Neural cell (in vitro differentiated cells): ENCODE measurements around the gene KIF14. TPM values are rescaled to one million over a fixed set of nuclear protein-coding genes. Genes with fewer than 3 reads are reported as not detected.

ENCODE experiments used
- H2AFZ ChIP-seq: fragments of 200-600, 300-800 bp; sonication (generic), shearing (Covaris generic); 2 replicates; pipeline ENCODE4 v1.6.0; 2014; ENCODE audit warnings: low read depth, mild to moderate bottlenecking, antibody characterized with exemption, low read length, moderate library complexity
- H3F3A ChIP-seq: fragments of 200-600 bp; shearing (Covaris generic); 2 replicates; pipeline ENCODE4 v1.6.1; 2016; ENCODE audit warnings: mild to moderate bottlenecking, moderate library complexity, mixed read lengths, antibody characterized with exemption, low read length; ENCODE audit not compliant: insufficient read depth, poor library complexity, severe bottlenecking
- H3K27ac ChIP-seq: fragments of 200-600, 300-800 bp; sonication (generic), shearing (Covaris generic); 2 replicates; pipeline ENCODE4 v1.5.1; 2014; ENCODE audit warnings: mild to moderate bottlenecking, low read length, moderate library complexity
- H3K27me3 ChIP-seq: fragments of 300-800, 200-600 bp; sonication (generic), shearing (Covaris generic); 2 replicates; pipeline ENCODE4 v1.6.0; 2014; ENCODE audit warnings: mild to moderate bottlenecking, low read depth, low read length, moderate library complexity; ENCODE audit not compliant: insufficient read depth
- H3K36me3 ChIP-seq: fragments of 300-800, 200-600 bp; sonication (generic), shearing (Covaris generic); 2 replicates; pipeline ENCODE4 v1.5.1; 2014; ENCODE audit warnings: mild to moderate bottlenecking, antibody characterized with exemption, low read length, moderate library complexity; ENCODE audit not compliant: insufficient read depth
- H3K4me2 ChIP-seq: fragments of 300-800, 200-600 bp; sonication (generic), shearing (Covaris generic); 2 replicates; pipeline ENCODE4 v1.6.0; 2014; ENCODE audit warnings: mild to moderate bottlenecking, low read length
- H3K4me3 ChIP-seq: fragments of 300-800, 200-600 bp; sonication (generic), shearing (Covaris generic); 2 replicates; pipeline ENCODE4 v1.5.1; 2014; ENCODE audit warnings: mild to moderate bottlenecking, low read length, moderate library complexity
- H3K79me2 ChIP-seq: fragments of 200-600 bp; shearing (Covaris generic); replicated peaks from 2 replicates; pipeline ENCODE4 v1.6.0; 2014; ENCODE audit warnings: mild to moderate bottlenecking, low read length, moderate library complexity; ENCODE audit not compliant: insufficient read depth
- H3K9ac ChIP-seq: fragments of 300-800, 200-600 bp; sonication (generic), shearing (Covaris generic); 2 replicates; pipeline ENCODE4 v1.6.1; 2016; ENCODE audit warnings: mild to moderate bottlenecking, low read length, mixed read lengths
- H3K9me2 ChIP-seq: fragments of 200-600 bp; shearing (Covaris generic); 2 replicates; pipeline ENCODE4 v1.6.1; 2016; ENCODE audit warnings: mild to moderate bottlenecking, low read length, mixed read lengths; ENCODE audit not compliant: insufficient read depth
- H3K9me3 ChIP-seq: fragments of 200-600, 300-800 bp; sonication (generic), shearing (Covaris generic); 2 replicates; pipeline ENCODE4 v1.6.1; 2016; ENCODE audit warnings: mild to moderate bottlenecking, mixed run types, low read length, moderate library complexity, mixed read lengths
- H4K20me1 ChIP-seq: fragments of 200-600 bp; shearing (Covaris generic); 2 replicates; pipeline ENCODE4 v1.6.1; 2016; ENCODE audit warnings: mild to moderate bottlenecking, mixed run types; ENCODE audit not compliant: insufficient read depth
- CTCF ChIP-seq: fragments of 450-650 bp; IDR thresholded peaks from 2 replicates; pipeline ENCODE4 v1.5.1; 2014; ENCODE audit warnings: antibody characterized with exemption, mild to moderate bottlenecking, moderate library complexity; ENCODE audit not compliant: poor library complexity, severe bottlenecking
- EP300 ChIP-seq: fragments of 450-650 bp; conservative IDR thresholded peaks from 2 replicates; pipeline ENCODE4 v1.6.1; 2014; ENCODE audit warnings: antibody characterized with exemption, mild to moderate bottlenecking, moderate library complexity; ENCODE audit not compliant: poor library complexity, severe bottlenecking
- EZH2 ChIP-seq: fragments of 200-600, 300-800 bp; shearing (Covaris generic), sonication (generic); IDR thresholded peaks from 2 replicates; pipeline ENCODE4 v1.6.1; 2014; ENCODE audit warnings: antibody characterized with exemption, low read length, borderline replicate concordance, mild to moderate bottlenecking; ENCODE audit not compliant: insufficient read depth, poor library complexity, severe bottlenecking
- MXI1 ChIP-seq: fragments of 450-650 bp; conservative IDR thresholded peaks from 2 replicates; pipeline ENCODE4 v1.6.1; 2014; ENCODE audit warnings: antibody characterized with exemption, mild to moderate bottlenecking; ENCODE audit not compliant: poor library complexity, severe bottlenecking
- POLR2AphosphoS5 ChIP-seq: IDR thresholded peaks from 2 replicates; pipeline ENCODE4 v1.6.1; 2012
- RAD21 ChIP-seq: fragments of 450-650 bp; conservative IDR thresholded peaks from 2 replicates; pipeline ENCODE4 v1.6.1; 2014; ENCODE audit warnings: antibody characterized with exemption, mild to moderate bottlenecking, moderate library complexity
- REST ChIP-seq: IDR thresholded peaks from 2 replicates; pipeline ENCODE4 v1.6.1; 2012; ENCODE audit warnings: borderline replicate concordance
- SMC3 ChIP-seq: fragments of 450-650 bp; conservative IDR thresholded peaks from 2 replicates; pipeline ENCODE4 v1.6.1; 2014; ENCODE audit warnings: antibody characterized with exemption, mild to moderate bottlenecking, moderate library complexity; ENCODE audit not compliant: poor library complexity
- TAF1 ChIP-seq: IDR thresholded peaks from 2 replicates; pipeline ENCODE4 v1.6.1; 2012; ENCODE audit warnings: low read depth
- polyA plus RNA-seq: library from polyadenylated mRNA; depleted of rRNA; stranded (reverse); fragments of >200 nt; gene quantifications from 2 replicates; pipeline ENCODE4 v1.2.3, GENCODE V29; 2014

The KIF14 gene
- polyA plus RNA-seq, 1 donor from 2014 or later, result 0.69 TPM

GRCh38 chr1:200654660-200655059, 34.1 kb upstream of the KIF14 start:
- H3K27me3 ChIP-seq, result no peaks in the 10 kb centered on the region
- no peak overlapping the region for H2AFZ ChIP-seq
- no peaks in the 10 kb centered on the region for H4K20me1 ChIP-seq
- no peak overlapping the region for H3K4me3 ChIP-seq
- no peaks in the 10 kb centered on the region for H3K9me3 ChIP-seq
- no peak overlapping the region for H3K4me2 ChIP-seq
- no peak overlapping the region for H3K9ac ChIP-seq
- no peak overlapping the region for H3K27ac ChIP-seq
- no peaks in the 10 kb centered on the region for H3K9me2 ChIP-seq
- H3K36me3 ChIP-seq, result no peaks in the 10 kb centered on the region
- H3F3A ChIP-seq, result no peaks in the 10 kb centered on the region
- H3K79me2 ChIP-seq, result no peaks in the 10 kb centered on the region
- TF ChIP-seq RAD21, result no peak
- TF ChIP-seq SMC3, result no peak
- TF ChIP-seq POLR2AphosphoS5, result no peak
- TF ChIP-seq REST, result no peak
- no peak for TF ChIP-seq EP300
- TF ChIP-seq CTCF, result no peak
- TF ChIP-seq MXI1, result no peak
- TF ChIP-seq TAF1, result no peak
- TF ChIP-seq EZH2, result no peak

- Histone ChIP-seq H3K36me3 (no peaks in the 10 kb centered on the region), H3K4me2 (no peak overlapping the region), H3K9ac (no peak overlapping the region), H3K4me3 (no peak overlapping the region), H3K27ac (no peak overlapping the region), H3F3A (no peaks in the 10 kb centered on the region), H2AFZ (no peak overlapping the region), H3K9me2 (no peaks in the 10 kb centered on the region), H4K20me1 (no peaks in the 10 kb centered on the region), H3K9me3 (no peaks in the 10 kb centered on the region), H3K79me2 (no peaks in the 10 kb centered on the region), H3K27me3 (no peaks in the 10 kb centered on the region)
- TF ChIP-seq RAD21, result no peak
- no peak for TF ChIP-seq CTCF
- no peak for TF ChIP-seq EP300
- no peak for TF ChIP-seq SMC3
- TF ChIP-seq MXI1, result no peak
- TF ChIP-seq REST, result no peak
- no peak for TF ChIP-seq POLR2AphosphoS5
Measured at GRCh38 chr1:200653022-200653462, 32.5 kb upstream of the KIF14 start.
